ENCODE results near the gene PRUNE1.

Gene PRUNE1

DNA sequence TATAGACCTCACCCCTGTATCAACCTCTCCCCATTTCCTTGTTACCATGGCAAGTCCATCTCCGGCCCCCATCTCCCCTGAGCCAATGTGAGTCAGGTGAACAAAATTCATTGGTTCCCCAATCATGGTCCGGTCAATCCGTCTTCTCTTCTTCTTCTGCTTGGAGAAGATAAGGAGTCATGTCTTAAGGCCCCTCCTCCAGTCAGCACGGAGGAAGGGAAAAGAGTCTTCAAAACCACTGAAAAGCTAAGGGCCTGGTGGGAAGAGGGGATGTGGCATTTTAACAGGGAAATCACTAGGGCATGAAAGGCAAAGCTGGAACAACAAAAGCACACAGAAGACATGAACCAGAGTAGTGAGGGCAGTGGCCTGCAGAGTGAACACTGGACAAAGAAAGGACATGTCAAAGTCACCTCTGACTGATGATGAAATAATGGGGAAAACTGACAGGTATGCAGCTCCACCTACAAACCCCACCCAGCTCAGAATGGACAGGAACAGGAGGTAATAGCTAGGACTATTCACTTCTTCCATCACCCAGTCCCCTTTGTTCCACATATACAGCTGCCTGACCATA lies 46.8 kb downstream of the PRUNE1 start:
- DNase-seq, result no peak

DNA sequence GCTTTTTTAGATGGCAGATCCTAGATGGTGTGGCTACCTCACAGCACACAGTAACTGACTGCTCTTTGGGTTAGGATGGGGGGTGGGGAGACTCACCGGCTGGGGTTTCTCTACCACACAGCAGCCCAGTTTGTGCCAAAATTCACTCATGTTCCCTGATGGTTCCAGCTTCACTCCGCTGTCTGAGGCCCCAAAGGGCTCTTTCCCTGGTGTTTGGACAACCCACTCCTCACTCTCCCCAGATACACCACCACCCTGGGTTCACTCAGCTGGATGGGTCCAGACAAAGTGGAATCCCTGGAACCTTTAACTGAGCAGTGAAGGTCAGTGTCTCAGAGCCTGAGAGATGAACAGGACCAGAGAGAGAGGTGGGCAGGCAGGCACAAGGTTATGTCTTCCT lies 47.3 kb downstream of the PRUNE1 start:
- no peak for DNase-seq

DNA sequence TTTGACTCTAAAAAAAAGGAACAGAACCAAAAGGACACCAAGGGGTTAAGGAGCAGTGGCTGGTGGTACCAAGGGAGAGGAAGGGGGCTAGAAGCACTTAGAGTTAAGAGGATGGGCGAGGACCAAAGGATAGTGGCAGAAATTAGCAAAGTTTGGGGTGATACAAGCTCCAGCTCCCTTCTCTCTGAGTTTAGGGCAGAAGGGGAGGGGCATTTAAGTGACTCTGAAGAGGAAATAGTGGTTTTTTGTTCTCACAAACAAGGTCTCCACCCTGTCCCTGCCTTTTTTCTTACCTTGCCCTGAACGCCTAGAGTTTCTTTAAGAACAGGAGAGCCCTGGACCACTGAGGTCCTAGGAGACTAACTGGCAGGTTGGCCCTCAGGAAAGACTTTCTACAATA lies 47.9 kb downstream of the PRUNE1 start:
- no peak for DNase-seq

DNA sequence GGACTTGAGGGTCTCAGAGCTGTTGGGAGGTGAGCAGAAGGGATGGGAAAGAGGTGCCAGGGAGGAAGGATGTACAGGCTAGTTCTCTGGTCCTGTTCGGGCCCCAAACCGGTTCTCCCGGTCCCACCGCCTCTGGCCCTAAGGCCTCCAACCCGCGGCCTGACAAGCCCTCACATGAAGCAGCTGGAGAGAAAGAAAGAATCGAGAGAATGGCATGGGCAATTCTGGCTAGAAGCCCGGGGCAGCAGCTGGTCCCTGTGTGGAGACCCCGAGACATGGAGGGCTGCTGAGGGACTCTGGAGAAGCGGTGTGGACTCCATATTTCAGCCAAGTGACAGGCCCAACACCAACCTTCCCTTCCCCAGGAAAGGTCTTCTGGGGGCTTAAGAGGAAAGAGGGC lies 50.4 kb downstream of the PRUNE1 start:
- DNase-seq, result no peak

DNA sequence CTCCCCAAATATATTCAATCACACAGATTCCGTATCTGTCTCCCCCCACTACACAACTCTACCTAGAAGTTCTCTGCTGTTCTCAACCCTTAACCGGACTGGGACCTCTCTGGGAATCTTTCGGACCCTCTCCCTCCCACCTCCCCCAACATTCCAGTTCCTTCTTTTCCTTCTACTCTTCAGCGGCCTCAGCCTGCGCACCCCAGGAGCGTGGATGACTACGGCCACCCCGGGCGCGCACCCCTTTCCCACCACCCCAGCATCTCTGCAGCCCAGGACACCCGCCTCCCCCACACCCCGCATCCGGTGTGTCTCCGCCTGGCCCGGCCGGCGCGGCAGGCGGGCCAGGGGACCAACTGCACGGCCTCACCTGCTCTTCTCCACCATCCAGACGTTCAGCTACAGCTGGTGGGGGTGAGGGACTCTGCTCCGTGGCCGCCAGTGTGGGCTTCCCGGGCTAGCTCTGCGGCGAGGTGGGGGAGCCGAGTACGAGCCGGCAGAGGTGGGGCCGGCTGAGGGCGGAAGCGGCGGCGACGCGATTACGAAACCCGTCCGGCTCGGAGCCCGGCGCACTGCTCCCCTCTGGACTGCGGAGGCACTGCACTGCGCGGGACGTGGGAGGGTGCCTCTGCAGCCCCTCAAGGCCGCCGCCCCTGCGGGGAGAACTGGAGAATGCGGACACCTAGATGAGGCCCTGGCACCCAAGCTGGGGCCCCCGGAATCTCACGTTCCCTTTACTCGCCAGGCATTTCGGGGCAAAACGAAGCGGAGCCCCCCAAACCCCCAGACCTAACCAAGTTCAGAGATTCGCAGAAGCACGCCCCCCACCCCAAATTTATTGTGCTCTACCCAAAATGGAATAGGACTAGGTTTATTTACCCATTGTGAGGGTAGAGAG lies 51.1 kb downstream of the PRUNE1 start, which contains the start of gene CDC42SE1:
TSS of gene CDC42SE1 (minus strand) at position 514 of the 898 bp plus-strand sequence. CDS start 3,892 bp downstream, outside the sequence.
- peak; percentile 85 for DNase-seq

DNA sequence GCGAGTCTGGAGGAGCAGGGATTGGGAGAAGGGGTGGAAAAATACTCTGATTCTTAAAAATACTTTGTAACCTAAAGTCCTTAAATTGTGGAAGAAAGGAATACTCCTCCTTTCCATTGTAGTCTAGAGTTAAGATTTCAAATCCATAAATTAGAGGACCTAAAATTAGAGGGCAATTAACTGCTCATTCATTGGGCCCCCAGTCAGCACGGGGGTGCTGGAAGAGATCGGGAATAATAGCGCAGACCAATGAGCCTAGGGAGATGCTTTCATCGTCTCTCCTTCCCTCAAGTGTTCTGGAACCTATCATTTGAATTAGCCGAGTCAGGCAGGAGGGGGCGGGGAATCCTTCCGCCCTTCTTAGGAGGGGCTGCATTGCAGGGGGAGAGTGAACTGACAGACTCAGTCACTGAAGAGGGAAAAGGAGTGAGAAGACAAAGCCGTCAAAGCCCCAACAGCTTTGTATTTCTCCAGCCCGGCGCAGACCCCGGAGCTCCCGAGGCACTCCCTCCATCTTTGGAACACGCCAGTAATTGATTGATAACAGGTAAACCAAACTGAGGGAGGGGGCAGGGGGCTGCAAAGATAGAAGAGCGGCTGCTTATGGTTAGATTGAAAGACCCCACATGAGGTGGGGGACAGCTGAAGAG lies 51.9 kb downstream of the PRUNE1 start, which contains the start of gene MLLT11:
TSS of gene MLLT11 (plus strand) at position 391 of the 650 bp plus-strand sequence. CDS start 6,828 bp downstream, outside the sequence.
- DNase-seq, result peak; percentile 85

DNA sequence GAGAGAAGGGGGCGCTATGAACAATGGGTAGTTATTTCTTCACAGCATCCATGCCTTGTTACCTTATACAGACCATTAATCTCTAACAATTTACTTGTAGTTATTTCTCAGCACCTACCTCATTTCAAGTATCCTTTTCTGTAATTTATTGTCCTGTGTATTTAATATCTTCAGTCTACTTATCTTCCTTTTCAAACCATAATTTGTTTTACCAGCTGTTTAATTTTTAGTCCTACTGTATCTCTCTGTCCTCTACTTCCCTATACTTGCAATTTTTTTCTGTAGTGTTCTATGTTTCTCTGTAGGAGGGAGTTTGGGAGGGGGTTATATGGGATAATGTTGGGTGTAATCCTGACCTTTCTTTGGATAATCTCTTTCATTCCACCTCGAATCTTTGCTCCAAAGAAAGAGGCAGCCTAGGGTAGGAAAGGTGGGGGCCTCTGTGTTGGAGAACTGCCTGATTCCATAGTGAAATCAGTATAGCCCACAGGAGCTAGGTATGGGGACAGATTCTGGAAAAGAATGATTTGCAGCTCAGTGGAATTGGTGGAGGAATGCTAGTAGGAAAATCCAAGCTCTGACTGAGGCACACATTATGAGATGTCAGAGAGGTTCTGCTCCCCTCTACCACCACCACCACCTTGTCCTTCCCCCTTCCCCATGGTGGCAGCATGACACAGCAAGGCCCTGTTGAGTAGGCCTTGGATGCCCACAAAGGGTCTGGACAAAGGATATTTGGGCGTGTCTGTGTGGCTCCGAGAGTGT lies 52.6 kb downstream of the PRUNE1 start:
- DNase-seq, result peak; percentile 39

DNA sequence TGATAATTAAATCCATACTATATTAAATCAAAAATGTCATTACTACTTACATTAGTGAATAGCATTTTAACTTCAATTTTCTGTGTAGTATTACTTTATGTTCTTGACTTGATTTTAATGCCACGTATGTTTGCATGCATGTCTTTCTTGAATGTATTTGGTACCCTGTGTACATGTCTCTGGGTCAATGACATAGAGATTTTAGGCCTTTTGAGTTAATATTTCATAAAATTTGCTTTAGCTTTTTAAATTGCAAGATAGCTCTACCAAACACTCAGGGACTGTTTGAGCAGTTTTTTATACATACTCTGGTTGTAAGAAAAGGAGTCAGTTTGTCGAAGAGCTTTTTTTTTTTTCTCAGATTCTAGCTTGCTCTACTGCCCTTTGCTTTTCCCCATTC lies 53.5 kb downstream of the PRUNE1 start:
- DNase-seq, result no peak

DNA sequence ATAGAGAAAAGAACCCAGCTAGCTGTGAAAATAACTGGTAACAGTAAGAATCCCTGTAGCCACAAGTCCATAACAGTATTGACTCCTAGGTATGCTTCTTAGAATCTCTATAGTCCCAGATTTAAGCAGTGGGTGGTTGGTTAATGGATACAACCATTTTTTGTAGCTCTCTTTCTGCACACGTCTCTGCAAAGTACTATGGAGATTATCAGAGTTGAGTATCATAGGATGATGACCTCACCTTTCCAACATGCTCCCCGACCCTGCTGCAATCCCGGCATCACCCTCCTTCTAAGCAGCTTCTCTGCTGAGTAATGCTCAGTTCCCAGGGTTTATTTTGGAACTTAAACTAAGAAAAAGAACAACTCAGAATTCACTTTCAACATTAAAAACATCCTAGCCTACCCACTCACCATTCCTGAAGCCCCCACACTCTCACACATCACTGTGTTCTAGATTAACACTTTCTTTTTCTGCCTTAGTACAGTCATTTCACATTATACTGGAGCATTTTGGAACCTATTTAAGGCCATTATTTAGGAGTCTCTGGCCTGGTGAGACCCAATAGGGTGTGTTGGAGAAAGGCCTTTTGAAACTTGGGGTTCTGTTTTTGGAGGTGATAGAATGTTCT lies 54.6 kb downstream of the PRUNE1 start:
- peak; percentile 89 for DNase-seq

DNA sequence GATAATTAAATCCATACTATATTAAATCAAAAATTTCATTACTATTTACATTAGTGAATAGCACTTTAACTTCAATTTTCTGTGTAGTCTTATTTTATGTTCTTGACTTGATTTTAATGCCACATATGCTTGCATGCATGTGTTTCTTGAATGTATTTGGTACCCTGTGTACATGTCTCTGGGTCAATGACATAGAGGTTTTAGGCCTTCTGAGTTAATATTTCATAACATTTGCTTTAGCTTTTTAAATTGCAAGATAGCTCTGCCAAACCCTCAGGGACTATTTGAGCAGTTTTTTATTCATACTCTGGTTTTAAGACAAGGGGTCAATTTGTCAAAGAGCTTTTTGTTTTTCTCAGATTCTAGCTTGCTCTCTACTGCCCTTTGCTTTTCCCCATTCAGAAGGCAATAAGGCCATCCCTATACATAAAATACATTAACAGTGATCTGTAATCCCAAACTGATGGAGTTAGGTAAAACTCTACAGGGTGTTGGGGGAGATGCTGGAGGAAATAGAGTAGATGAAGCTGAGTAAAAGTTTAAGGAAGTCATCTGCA lies 56.9 kb downstream of the PRUNE1 start:
- DNase-seq, result no peak

DNA sequence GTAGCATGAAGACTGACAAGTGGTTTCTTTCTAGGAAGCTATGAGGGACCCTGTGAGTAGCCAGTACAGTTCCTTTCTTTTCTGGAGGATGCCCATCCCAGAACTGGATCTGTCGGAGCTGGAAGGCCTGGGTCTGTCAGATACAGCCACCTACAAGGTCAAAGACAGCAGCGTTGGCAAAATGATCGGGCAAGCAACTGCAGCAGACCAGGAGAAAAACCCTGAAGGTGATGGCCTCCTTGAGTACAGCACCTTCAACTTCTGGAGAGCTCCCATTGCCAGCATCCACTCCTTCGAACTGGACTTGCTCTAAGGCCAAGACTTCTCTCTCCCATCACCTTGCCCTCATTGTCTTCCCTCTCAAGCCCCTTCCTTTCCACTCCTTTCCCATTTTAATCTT lies 58.9 kb downstream of the PRUNE1 start:
- no peak for DNase-seq

DNA sequence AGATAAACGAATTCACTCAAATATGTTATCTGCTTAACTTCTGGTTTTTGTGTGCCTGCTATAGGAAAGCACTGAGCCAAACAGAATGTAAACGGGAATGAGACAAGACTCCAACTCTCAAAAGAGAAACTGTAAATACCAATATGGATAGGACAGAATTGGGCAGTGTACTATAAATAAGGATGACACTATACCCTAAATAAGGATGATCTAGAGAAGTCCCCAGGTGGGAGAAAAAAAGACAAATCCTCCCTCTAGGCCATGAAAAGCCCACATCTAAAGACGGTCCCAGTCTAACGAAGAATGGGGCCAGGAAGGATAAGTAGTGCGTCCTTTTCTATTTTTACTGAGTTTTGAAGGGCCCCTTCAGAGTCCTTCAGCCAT lies 60.8 kb downstream of the PRUNE1 start:
- no peak for DNase-seq

DNA sequence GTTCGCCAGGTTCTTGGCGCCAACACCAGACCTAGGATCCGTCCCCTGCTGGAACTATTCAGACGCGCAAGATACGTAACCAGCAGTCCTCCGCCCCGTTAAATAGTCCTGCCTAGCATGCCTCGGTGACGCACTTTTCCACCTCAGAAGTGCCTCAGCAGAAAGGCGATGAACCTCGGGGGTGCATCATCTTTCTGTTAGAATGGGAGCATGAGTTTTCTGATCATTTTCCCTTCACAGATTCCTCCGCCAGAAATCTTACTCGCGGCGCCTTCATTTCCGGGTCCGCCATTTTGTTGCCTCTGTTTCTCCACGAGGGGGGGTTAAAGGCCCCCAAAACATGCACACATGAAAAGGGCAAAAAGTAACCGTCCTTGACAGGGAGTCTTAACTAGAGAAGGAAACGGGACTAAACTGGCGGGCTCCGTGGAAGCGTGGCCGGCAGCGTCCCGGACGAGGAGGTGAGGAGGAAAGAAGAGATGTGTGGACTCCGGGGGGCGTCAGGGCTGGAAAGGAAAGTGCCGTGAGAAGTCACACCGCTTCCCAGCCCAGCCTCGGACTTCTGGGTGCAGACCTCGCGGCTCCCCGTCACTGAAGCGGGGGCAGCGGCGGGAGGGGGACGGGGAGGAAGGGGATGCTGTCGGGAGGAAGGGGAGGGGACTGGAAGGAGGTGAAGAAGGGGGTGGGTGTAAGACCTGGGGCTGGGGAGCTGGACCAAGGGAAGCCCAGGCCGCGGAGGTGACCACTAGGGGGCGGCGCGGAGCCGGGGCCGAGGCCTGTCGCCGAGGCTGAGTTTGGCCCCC lies 62.4 kb downstream of the PRUNE1 start, which contains the start of gene GABPB2:
TSS of gene GABPB2 (plus strand) at position 288 of the 803 bp plus-strand sequence. CDS start 17,429 bp downstream, outside the sequence.
- peak; percentile 98 for DNase-seq

DNA sequence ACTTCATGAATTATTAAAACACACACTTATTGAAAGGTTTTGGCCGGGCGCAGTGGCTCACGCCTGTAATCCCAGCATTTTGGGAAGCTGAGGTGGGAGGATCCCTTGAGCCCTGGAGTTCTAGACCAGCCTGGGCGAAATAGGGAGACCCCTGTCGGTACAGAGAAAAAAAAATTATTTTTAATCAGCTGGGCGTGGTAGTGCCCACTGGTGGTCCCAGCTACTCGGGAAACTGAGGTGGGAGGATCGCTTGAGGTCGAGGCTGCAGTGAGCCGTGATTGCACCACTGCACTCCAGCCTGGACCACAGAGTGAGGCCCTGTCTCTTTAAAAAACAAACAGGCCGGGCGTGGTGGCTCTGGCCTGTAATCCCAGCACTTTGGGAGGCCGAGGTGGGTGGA lies 64.0 kb downstream of the PRUNE1 start:
- DNase-seq, result no peak

Data from fibroblast of skin of right biceps (primary cell).